HL-60 (cell line): ENCODE measurements around the gene SYT5.

Experiments
- DNase-seq, 2 experiments: peaks; one replicate each; pipeline ENCODE4 v3.0.0-alpha.2; 2010 to 2020; ENCODE audit warnings: low read depth in 1 of 2, low spot score in 1 of 2
- H3K27ac ChIP-seq: fragments of 250-450 bp; sonication (Bioruptor Pico); replicated peaks from 2 replicates; pipeline ENCODE4 v1.5.1; 2020; ENCODE audit warnings: mild to moderate bottlenecking, moderate library complexity
- H3K27me3 ChIP-seq: fragments of 250-450 bp; sonication (Bioruptor Pico); 2 replicates; pipeline ENCODE4 v1.5.1; 2021; ENCODE audit warnings: mild to moderate bottlenecking, moderate library complexity; ENCODE audit not compliant: insufficient read depth, poor library complexity, severe bottlenecking
- H3K4me3 ChIP-seq: replicated peaks from 2 replicates; pipeline ENCODE4 v1.5.1; 2011; ENCODE audit warnings: mild to moderate bottlenecking, control low read depth, low read length; ENCODE audit not compliant: insufficient read depth
- CTCF ChIP-seq: IDR thresholded peaks from one replicate; pipeline ENCODE4 v1.5.1; 2011; ENCODE audit warnings: low read length, control low read depth, inconsistent platforms; ENCODE audit not compliant: insufficient read depth
- GABPA ChIP-seq: IDR thresholded peaks from 2 replicates; pipeline ENCODE4 v1.6.1; 2012; ENCODE audit warnings: low read depth
- POLR2AphosphoS5 ChIP-seq: IDR thresholded peaks from 2 replicates; pipeline ENCODE4 v1.6.1; 2012; ENCODE audit warnings: low read depth
- REST ChIP-seq: IDR thresholded peaks from 2 replicates; pipeline ENCODE4 v1.6.1; 2012; ENCODE audit warnings: low read depth; ENCODE audit not compliant: insufficient replicate concordance
- SPI1 ChIP-seq: IDR thresholded peaks from 2 replicates; pipeline ENCODE4 v1.6.1; 2012; ENCODE audit warnings: low read depth, mild to moderate bottlenecking, borderline replicate concordance

The SYT5 gene

GRCh38 chr19:55169136-55169535 is 11.0 kb downstream of the SYT5 start:
- H3K27ac ChIP-seq: no peak overlapping the region
- H3K4me3 ChIP-seq: no peak overlapping the region
- DNase-seq: no peak
- TF ChIP-seq GABPA (no peak), CTCF (no peak), SPI1 (no peak)
- peaks cover 24% of the 10 kb centered on the region for H3K27me3 ChIP-seq

- Histone ChIP-seq H3K27ac (peak within 1 kb of the TSS; percentile 51), H3K4me3 (peak within 1 kb of the TSS; percentile 53), H3K27me3 (peaks cover 11% of the 10 kb centered on the region)
- peak; percentile 93 to 95 for DNase-seq
- no peak for TF ChIP-seq POLR2AphosphoS5
- no peak for TF ChIP-seq REST
- TF ChIP-seq SPI1: no peak
- TF ChIP-seq CTCF: no peak
- TF ChIP-seq GABPA: no peak
These were observed 13.4 kb downstream of the SYT5 start, which contains the start of gene DNAAF3 for GRCh38 chr19:55166530-55167268. Gene DNAAF3, minus strand, starts transcription at chr19:55166613. Its CDS starts 200 bp downstream, at chr19:55166413.

- Histone ChIP-seq H3K27me3 (peaks cover 13% of the 10 kb centered on the region), H3K4me3 (peak overlapping the region; percentile 53), H3K27ac (0 out of 2 replicates have a peak overlapping the region, but pooled peaks have one; percentile 19)
- TF ChIP-seq GABPA: no peak
- no peak for TF ChIP-seq REST
- TF ChIP-seq SPI1: no peak
- TF ChIP-seq CTCF: peak; percentile 52
- no peak for TF ChIP-seq POLR2AphosphoS5
- peak in 1 of 2 experiments; percentile 80 for DNase-seq
These were observed 14.0 kb downstream of the SYT5 start for GRCh38 chr19:55165952-55166529.
